Upper lobe of left lung (tissue), 4 donors: ENCODE data around the gene GABBR2.

ENCODE experiments used
- POLR2A ChIP-seq, 4 donors: fragments of 450-650 bp; IDR thresholded peaks; one replicate each; pipeline ENCODE4 v1.5.1; 2016 to 2017; ENCODE audit warnings: antibody characterized with exemption in 4 of 4, mild to moderate bottlenecking in 2 of 4
- TF ChIP-seq, protein P1 (sequence below), 6 experiments: fragments of 450-650 bp in 4 of 6; fragments of 200-600 bp in 2 of 6; sonication (generic) in 2 of 6; IDR thresholded peaks; one replicate each; pipeline ENCODE4 v1.5.1; 2016 to 2019; ENCODE audit warnings: antibody characterized with exemption in 6 of 6

GRCh38 chr9:98577446-98577845, 131.3 kb downstream of the GABBR2 start:
- TF ChIP-seq, protein P1, sequence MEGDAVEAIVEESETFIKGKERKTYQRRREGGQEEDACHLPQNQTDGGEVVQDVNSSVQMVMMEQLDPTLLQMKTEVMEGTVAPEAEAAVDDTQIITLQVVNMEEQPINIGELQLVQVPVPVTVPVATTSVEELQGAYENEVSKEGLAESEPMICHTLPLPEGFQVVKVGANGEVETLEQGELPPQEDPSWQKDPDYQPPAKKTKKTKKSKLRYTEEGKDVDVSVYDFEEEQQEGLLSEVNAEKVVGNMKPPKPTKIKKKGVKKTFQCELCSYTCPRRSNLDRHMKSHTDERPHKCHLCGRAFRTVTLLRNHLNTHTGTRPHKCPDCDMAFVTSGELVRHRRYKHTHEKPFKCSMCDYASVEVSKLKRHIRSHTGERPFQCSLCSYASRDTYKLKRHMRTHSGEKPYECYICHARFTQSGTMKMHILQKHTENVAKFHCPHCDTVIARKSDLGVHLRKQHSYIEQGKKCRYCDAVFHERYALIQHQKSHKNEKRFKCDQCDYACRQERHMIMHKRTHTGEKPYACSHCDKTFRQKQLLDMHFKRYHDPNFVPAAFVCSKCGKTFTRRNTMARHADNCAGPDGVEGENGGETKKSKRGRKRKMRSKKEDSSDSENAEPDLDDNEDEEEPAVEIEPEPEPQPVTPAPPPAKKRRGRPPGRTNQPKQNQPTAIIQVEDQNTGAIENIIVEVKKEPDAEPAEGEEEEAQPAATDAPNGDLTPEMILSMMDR (IDR thresholded peaks at IDR 0.05), result no peak
- TF ChIP-seq POLR2A (IDR thresholded peaks at IDR 0.05), result no peak
